Measurements from ENCODE around the gene PDZK1IP1. TPM values are rescaled to one million over a fixed set of nuclear protein-coding genes. Genes with fewer than 3 reads are reported as not detected.

PDZK1IP1 gene
- total RNA-seq, 1 experiment from 2014 or later: not detected

DNA sequence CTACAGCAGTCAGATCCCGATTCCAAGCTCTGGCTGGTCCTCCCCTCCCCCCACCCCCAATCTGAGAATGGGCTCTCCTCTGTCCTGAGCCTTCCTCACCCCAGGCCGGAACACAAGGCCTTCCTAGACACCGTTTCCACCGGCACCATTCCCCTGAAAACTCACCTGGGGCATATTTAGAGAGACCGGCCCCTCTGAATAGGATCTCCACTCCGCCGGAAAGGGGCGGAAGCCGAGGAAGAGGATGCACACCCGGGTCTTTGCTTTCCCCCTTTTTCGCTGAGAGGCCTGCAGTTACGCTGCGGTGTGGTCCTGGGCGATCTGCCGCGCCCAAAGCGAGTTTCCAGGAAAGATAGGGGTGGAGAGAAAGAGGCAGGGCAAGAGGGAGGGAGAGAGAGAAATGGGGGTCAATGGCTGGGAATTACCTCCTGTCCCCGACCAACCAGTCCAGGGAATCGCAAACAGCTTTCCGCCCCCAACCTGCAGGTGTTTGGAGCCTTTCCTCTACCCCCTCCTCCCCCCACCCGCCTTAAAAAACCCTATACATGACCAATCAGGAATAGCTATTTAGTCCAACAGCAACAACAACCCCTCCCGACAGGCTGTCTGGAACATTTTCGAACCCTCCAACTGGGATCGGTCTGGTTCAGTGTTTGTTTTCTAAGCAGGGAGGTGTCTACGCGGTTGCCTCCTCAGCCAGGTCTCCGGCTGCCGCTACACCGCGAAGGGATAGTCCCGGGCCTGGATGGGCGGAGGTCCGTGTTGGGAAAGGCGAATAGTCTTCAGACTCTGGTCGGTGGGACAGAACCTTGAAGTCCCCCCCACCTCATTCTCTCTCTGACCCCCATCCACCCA lies 39.4 kb upstream of the PDZK1IP1 start:
- CTCF ChIA-PET: interaction anchor here (0.6 kb wide), 1 partner anchor 50 kb away, joined by 5 read pairs; no protein-coding TSS in a partner anchor
- no peaks in the 10 kb centered on the region for H3K36me3 ChIP-seq (ENCODE audit: insufficient read depth, low read length, poor library complexity, severe bottlenecking)
- H3K4me1 ChIP-seq (ENCODE audit: insufficient read depth, low read length, poor library complexity, severe bottlenecking): peaks cover 8% of the 10 kb centered on the region
- DNase-seq (ENCODE audit: low spot score): no peak
- BruUV-seq (replicated peaks): no TSS peak
- peaks cover 99% of the 10 kb centered on the region for H3K27me3 ChIP-seq (replicated peaks; ENCODE audit: insufficient read depth, low read depth, low read length, poor library complexity)
- H3K27ac ChIP-seq (ENCODE audit: low read depth, low read length, poor library complexity, severe bottlenecking): no peak overlapping the region
- intact Hi-C loops (cut with micrococcal nuclease; ENCODE audit: unreplicated experiment): no loop called here
- TF ChIP-seq CTCF (conservative IDR thresholded peaks at IDR 0.05; ENCODE audit: low read depth, low read length): no peak
- H3K4me3 ChIP-seq (ENCODE audit: low read depth, low read length, poor library complexity, severe bottlenecking): no peak overlapping the region
- POLR2A ChIA-PET (ENCODE audit: low non-redundant PET): no interaction called here
- no peaks in the 10 kb centered on the region for H3K9me3 ChIP-seq (ENCODE audit: low read depth, low read length, poor library complexity, severe bottlenecking)

GRCh38 chr1:47228644-47229030 lies 38.8 kb upstream of the PDZK1IP1 start:
- TF ChIP-seq CTCF (conservative IDR thresholded peaks at IDR 0.05; ENCODE audit: low read depth, low read length) (no peak), EZH2 (IDR thresholded peaks at IDR 0.05; ENCODE audit: borderline replicate concordance, low read depth, low read length, poor library complexity, severe bottlenecking) (no peak)
- no peaks in the 10 kb centered on the region for H3K9me3 ChIP-seq (ENCODE audit: low read depth, low read length, poor library complexity, severe bottlenecking)
- no TSS peak for BruUV-seq (replicated peaks)
- ChIA-PET POLR2A (ENCODE audit: low non-redundant PET) (no interaction called here), CTCF (no interaction called here)
- H3K4me1 ChIP-seq (ENCODE audit: insufficient read depth, low read length, poor library complexity, severe bottlenecking): peaks cover 8% of the 10 kb centered on the region
- no peak overlapping the region for H3K27ac ChIP-seq (ENCODE audit: low read depth, low read length, poor library complexity, severe bottlenecking)
- H3K4me3 ChIP-seq (ENCODE audit: low read depth, low read length, poor library complexity, severe bottlenecking): no peak overlapping the region
- H3K36me3 ChIP-seq (ENCODE audit: insufficient read depth, low read length, poor library complexity, severe bottlenecking): no peaks in the 10 kb centered on the region
- intact Hi-C loops (cut with micrococcal nuclease; ENCODE audit: unreplicated experiment): no loop called here
- H3K27me3 ChIP-seq (replicated peaks; ENCODE audit: insufficient read depth, low read depth, low read length, poor library complexity): peaks cover 99% of the 10 kb centered on the region
- no peak for DNase-seq (ENCODE audit: low spot score)

DNA sequence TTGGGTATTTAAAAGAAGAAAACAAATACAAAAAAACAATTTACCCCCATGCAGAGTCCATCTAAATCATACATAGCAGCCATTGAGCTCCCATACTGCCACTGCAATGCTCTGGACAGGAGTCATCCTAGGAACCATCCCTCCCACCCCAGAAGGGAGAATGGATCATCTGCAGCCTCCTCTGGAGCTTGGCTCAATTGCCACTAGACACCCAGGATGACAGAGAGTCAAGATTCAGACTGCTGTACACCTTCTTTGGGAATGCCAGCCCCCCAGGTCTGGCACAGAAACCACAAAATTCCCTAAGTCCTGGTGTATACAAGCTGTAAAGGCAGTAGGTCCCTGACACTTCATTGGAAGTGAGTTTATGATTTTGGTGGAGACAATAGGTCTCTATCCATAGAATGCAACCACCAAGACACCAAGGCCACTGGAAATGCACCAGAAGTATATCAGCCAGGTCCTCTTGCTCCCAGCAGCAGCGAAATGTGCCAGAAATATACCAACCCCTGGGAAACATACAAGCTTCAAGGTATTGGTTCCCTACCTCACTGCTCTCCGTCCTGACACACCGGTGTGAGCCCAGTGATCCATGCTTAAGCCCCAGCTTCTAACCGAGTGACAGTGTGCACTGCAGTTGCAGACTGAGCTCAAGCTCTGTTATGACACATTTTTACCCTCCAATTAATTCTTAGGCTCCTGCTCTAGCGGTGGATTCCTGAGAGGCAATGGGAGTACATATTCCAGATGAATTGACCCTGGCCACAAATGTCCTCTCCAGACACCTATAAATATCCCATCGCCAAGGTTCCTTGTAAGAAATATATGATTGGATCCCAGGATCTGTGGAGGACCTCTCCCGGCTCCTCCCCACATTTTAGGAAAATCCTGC lies 37.8 kb upstream of the PDZK1IP1 start:
- H3K27ac ChIP-seq (ENCODE audit: low read depth, low read length, poor library complexity, severe bottlenecking): no peak overlapping the region
- peaks cover 99% of the 10 kb centered on the region for H3K27me3 ChIP-seq (replicated peaks; ENCODE audit: insufficient read depth, low read depth, low read length, poor library complexity)
- TF ChIP-seq CTCF (conservative IDR thresholded peaks at IDR 0.05; ENCODE audit: low read depth, low read length): no peak
- TF ChIP-seq EZH2 (IDR thresholded peaks at IDR 0.05; ENCODE audit: borderline replicate concordance, low read depth, low read length, poor library complexity, severe bottlenecking): no peak
- H3K4me1 ChIP-seq (ENCODE audit: insufficient read depth, low read length, poor library complexity, severe bottlenecking): peaks cover 8% of the 10 kb centered on the region
- ChIA-PET POLR2A (ENCODE audit: low non-redundant PET) (no interaction called here), CTCF (no interaction called here)
- intact Hi-C loops (cut with micrococcal nuclease; ENCODE audit: unreplicated experiment): no loop called here
- DNase-seq (ENCODE audit: low spot score): no peak
- no peaks in the 10 kb centered on the region for H3K9me3 ChIP-seq (ENCODE audit: low read depth, low read length, poor library complexity, severe bottlenecking)
- H3K36me3 ChIP-seq (ENCODE audit: insufficient read depth, low read length, poor library complexity, severe bottlenecking): no peaks in the 10 kb centered on the region
- BruUV-seq (replicated peaks): no TSS peak
- H3K4me3 ChIP-seq (ENCODE audit: low read depth, low read length, poor library complexity, severe bottlenecking): no peak overlapping the region
